Stimulated activated CD8-positive, alpha-beta memory T cell treated with anti-CD3 and anti-CD28 coated beads, Interleukin-2, amount 100 ng/mL, for 48 hours (primary cell): ENCODE results near the gene NAB1.
"Not testable (repeated sequence)": the region's sequence is repeated elsewhere in the genome, so short reads cannot be mapped to it uniquely, and the experiment has no call there.

Experiments
- DNase-seq, 2 donors: peaks; one replicate each; pipeline ENCODE4 v3.0.0-alpha.2; 2020; ENCODE audit warnings: low read depth in 2 of 2

Gene NAB1, protein sequence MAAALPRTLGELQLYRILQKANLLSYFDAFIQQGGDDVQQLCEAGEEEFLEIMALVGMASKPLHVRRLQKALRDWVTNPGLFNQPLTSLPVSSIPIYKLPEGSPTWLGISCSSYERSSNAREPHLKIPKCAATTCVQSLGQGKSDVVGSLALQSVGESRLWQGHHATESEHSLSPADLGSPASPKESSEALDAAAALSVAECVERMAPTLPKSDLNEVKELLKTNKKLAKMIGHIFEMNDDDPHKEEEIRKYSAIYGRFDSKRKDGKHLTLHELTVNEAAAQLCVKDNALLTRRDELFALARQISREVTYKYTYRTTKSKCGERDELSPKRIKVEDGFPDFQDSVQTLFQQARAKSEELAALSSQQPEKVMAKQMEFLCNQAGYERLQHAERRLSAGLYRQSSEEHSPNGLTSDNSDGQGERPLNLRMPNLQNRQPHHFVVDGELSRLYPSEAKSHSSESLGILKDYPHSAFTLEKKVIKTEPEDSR

DNA sequence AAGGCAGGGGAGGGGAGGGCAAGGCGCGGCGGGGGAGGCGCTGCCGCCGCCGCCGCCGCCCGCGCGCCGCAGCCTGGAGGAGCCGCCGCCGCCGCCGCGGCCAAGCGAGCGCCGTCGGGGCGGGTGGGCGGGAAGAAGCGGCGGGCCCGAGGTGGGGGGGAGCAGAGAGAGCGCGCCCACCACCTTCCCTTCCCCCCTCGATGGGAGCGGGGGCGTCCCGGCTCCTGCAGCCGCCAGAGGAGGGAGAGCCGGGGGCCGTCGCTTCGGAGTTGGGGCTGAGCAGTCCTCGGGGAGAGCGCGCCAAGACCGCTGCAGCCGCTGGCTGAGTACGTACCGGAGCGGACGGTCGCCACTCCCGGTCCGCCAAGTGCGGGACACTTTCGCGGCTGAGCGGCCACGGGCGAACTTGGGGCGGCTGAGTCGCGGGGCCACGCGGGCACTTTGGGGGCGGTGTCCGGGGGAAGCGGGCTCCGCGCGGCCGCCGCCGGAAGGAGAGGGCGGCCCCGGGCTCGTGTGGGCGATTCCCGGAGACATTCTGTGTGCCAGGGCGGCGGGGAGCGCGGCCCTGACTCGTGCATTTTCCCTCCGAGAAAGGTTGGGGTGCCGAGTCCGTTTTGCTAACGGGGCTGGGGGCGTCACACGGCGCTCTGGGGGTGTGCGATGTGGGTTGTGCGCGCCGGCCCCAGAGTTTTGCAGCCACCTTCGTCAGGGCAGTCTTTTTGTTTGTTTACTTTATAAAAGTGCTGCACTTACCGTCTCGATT, at the start of gene NAB1:
TSS of gene NAB1 (plus strand) at position 49 of the 763 bp plus-strand sequence. CDS start 10,094 bp downstream, outside the sequence.
- DNase-seq = peak; percentile 49 to 50

GRCh38 chr2:190599546-190600220, 49.2 kb upstream of the NAB1 start:
- DNase-seq = no peak

DNA sequence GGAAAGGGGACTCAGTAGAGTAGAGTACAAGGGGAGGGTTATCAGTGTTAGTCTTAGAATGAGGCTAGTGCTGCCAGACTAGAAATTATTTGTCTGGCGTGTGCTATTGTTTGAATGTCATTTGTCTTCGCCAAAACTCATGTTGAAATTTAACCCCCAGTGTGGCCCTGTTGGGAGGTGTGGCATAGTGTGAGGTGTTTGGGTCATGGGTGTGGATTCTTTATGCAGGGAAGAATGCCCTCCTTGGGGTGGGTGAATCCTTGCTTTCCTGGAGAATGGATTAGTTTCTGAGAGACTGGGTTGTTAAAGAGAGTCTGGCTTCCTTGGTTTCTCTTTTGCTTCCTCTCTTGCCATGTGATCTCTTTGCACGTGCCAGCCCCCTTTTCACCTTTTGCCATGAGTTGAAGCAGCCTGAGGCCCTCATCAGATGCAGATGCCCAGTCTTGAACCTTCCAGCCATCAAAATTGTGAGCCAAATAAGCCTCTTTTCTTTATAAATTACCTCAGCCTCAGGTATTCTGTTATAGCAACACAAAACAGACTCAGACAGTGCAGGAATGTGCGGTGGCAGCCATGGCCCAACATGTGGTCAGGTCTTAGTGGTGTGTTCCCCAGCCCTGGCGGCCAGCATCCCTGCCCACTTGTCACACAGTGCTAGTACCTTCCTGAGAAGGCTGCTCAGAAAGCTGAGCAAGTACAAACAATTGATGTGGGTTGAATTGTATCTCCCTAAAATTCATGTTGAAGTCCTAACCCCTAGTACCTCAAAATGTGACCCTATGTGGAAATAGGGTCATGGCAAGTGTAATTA, 48.4 kb upstream of the NAB1 start:
- DNase-seq = no peak

GRCh38 chr2:190603374-190603773, 45.5 kb upstream of the NAB1 start:
- no peak for DNase-seq

DNA sequence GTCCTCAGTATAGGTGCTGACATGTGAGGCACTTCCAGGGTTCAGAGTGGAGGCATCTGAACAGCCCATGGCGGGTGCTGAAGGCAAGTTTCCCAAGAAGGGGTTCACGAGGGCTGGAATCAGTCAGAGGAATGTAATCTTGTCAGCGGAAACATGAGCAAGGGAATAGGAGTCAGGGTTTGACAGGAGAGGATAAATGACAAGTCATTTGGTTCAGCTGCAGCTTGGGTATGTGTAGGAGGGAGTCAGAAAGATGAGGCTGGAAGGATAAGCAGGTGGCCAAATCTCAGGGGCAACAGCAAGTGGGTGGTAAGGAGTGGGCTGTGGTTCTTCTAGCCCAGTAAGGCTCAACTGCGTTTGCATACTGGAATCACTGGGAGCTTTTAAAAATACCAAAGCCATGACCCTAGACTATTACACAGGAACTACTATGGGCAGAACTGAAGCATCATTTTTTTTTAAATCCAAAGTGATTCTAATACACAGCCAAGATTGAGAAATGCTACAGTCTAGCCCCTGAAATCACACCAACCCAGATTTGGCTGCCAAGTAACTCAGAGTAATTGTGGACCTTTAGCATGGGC, 41.8 kb upstream of the NAB1 start:
- no peak for DNase-seq

DNA sequence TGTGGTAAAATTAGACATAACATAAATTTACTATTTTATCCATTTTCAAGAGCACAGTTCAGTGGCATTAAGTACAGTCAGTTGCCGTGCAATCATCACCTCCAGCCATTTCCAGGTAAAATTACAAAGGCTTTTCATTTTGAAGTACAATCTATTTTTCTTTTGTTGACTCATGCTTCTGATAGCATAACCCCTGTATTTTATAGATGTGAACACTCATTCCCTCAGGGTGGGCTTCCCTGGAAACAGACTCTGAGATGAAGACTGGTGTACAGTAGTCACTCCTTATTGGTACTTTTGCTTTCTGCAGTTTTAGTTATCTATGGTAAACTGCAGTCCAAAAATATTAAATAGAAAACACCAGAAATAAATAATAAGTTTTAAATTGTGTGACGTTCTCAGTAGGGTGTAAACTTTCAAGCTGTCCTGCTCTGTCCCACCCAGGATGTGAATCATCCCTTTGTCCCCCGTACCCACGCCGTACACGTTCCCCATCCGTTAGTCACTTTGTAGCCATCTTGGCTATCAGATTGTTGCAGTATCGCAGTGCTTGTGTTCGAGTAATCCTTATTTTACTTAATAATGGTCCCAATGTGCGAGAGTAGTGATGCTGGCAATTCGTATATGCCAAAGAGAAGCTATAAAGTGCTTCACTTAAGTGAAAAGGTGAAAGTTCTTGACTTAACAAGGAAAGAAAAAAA, 41.1 kb upstream of the NAB1 start:
- DNase-seq = no peak

DNA sequence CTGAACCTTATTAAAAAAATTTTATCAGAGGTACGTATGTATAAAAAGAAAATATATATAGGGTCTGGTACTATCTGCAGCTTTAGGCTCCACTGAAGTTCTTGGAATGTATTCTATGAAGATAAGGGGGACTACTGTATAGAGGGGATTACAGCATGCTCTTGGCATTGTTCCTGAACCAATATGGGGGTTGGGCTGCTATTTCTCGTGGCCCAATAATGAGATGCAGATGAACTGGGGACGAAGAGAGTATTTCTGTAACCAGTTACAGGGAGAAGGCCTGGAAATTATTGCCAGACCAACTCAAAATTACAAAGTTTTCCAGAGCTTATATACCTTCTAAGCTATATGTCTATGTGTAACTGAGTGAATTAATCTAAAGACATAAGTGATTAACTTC, 40.0 kb upstream of the NAB1 start:
- not testable (repeated sequence) for DNase-seq

DNA sequence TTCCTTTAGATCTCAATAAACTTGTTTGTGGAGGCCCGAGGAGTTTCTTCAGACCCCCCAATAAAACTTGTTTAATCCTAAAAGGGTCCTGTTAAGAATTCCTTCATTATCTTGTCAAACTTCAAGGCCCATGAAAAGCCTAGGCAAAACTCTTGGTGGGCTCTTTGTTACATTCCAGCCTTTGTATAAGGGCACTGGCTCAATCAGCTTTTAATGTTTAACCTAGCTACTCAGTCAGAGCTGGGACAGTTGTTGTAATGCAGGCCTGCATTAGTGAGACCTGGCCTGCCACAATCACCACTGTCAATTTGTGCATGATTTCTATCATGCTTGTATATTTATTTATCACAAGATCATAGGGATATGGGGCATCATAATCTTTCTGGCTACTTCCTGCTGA, 39.5 kb upstream of the NAB1 start:
- DNase-seq = not testable (repeated sequence)

DNA sequence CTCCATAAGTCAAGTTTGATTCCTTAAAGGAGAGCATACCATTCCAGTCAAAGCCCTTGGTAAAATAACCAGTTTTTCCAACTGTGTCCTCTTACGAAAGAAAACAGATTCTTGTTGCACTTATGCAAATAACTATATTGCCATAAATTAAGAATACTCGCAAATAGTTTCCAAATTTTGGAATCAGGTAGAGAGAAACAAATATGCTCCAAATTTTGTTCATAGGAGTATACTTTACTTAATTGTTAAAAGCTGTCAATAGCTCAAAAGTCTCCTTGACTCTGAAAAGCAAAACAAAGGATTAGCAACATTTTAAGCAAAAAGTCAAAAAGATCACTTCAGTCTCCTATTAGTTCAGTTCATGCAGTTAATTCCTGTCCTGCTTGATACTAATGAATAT, 38.4 kb upstream of the NAB1 start:
- not testable (repeated sequence) for DNase-seq

GRCh38 chr2:190615555-190616200, 33.2 kb upstream of the NAB1 start:
- DNase-seq = no peak

DNA sequence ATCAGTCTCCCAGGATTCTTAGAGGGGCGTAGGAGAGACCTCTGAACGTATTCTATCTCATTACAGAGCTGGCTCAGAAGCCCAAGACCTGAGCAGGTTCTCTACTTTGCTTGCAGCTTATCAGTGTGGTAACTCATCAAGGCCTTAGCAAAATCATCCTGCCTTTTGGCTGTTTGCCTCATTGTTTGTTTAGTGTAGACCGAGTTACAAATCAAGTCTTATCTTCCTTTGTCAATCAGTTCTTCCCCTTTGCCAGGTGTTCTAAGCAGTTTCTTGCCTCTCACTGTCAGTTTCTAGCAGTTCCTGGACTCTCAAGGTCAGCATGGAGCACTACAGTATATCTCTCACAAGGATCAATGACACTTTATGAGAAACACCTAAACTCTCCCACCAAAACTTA, 30.9 kb upstream of the NAB1 start:
- no peak for DNase-seq

DNA sequence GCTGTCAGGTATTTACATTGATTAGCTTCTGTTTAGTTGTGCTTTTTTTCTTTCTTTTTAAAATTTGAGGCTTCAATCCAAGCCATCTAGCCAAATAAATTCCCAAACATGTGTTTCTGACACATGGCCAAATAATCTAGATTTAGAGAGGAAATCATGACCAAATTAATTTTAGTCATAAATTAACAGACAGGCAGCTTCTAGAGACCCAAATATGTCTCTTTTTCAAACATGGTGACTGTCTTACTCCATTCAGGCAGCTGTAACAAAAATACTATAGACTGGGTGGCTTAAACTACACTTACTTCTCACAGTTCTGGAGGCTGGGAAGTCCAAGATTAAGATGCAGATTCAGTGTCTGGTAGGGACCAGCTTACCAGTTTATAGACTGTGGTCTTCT, 23.2 kb upstream of the NAB1 start:
- no peak for DNase-seq

DNA sequence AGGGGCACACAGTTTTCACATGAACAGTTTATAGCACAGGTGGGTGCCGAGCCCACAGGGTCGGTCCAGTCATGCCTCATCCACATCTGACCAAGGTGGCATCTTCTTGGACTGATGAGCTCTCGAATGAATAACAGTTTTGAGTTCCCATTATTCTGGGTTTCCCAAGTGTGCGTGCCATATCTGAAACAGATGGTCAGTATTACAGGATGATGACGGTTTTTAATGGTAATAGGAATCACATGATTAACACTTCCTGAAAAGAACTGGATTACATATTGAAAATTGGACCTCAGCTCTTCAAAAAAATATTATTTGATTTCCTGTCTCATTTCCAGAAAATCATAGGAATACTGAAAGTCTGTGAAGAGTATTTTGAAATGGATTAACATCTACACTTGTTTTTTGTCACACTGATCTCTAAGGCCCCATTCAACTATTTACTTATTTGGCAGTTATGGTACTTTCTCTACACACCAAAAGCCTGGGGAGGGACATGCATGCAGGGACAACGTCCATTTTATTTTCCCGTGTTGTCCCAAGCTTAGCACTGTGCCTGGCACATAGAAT, 22.2 kb upstream of the NAB1 start:
- DNase-seq = no peak

- DNase-seq = peak in 1 of 2 donors; percentile 11
Measured at GRCh38 chr2:190627448-190628412, 21.2 kb upstream of the NAB1 start.

- no peak for DNase-seq
Measured at GRCh38 chr2:190628591-190629319, 20.1 kb upstream of the NAB1 start.

- DNase-seq = no peak
Measured at GRCh38 chr2:190634381-190634780, 14.5 kb upstream of the NAB1 start.

DNA sequence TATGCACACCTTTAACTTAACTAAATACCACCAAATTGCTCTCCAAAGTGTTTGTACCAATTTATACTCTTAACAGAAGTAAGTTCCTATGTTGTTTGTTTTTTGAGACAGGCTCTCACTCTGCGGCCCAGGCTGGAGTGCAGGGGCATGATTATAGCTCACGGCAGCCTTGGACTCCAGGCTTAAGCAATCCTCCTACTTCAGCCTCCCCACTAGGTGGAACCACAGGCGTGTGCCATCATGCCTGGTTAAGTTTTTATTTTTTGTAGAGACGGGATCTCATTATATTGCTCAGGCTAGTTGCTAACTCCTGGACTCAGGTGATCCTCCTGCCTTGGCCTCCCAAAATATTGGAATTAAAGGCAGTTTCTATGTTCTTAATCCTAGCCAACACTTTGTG, 13.1 kb upstream of the NAB1 start:
- DNase-seq = no peak

GRCh38 chr2:190636361-190636760, 12.5 kb upstream of the NAB1 start:
- DNase-seq = no peak
